Ovary (tissue), 9 donors: ENCODE data around the gene LRCH3. TPM values are rescaled to one million over a fixed set of nuclear protein-coding genes. Genes with fewer than 3 reads are reported as not detected.

Source experiments
- DNase-seq, 5 donors: peaks; one replicate each; pipeline ENCODE4 v3.0.0-alpha.2; 2019 to 2020
- H3K27ac ChIP-seq, 2 donors: fragments of 200-600 bp; one replicate each; pipeline versions ENCODE4 v1.5.1 to v1.8.0; 2019 to 2022
- H3K27me3 ChIP-seq: fragments of 200-600 bp; one replicate; pipeline ENCODE4 v1.8.0; 2022
- H3K36me3 ChIP-seq: fragments of 200-600 bp; sonication (generic); one replicate; pipeline ENCODE4 v1.5.1; 2019
- H3K4me1 ChIP-seq: one replicate; pipeline ENCODE4 v1.8.1; 2013; ENCODE audit warnings: mild to moderate bottlenecking, moderate library complexity; ENCODE audit not compliant: insufficient read depth
- H3K4me3 ChIP-seq: fragments of 200-600 bp; sonication (generic); one replicate; pipeline ENCODE4 v1.5.1; 2017
- H3K9me3 ChIP-seq, 2 donors: fragments of 200-600 bp in 1 of 2; sonication (generic) in 1 of 2; one replicate each; pipeline versions ENCODE4 v1.5.1 to v1.8.1; 2013 to 2019; ENCODE audit warnings: mild to moderate bottlenecking in 1 of 2, moderate library complexity in 1 of 2
- EP300 ChIP-seq: sonication (generic); formaldehyde crosslinking; IDR thresholded peaks from one replicate; pipeline ENCODE4 v1.6.1; 2017; ENCODE audit warnings: antibody characterized with exemption
- POLR2A ChIP-seq: fragments of 450-650 bp; IDR thresholded peaks from one replicate; pipeline ENCODE4 v1.6.1; 2017; ENCODE audit warnings: antibody characterized with exemption, mild to moderate bottlenecking, moderate library complexity
- WGBS, 3 donors: extraction: QIAGEN DNeasy Blood & Tissue Kit in 1 of 3; methylation state at CpG; one replicate each; pipeline versions ENCODE4 v1.1.5 to v1.1.7; 2013 to 2017; 5-methylcytosine and 5-hydroxymethylcytosine counted together
- intact Hi-C, 4 donors: fragments of 100-400 bp; cut with DNase I; formaldehyde crosslinking; loops; one replicate each; pipeline versions ENCODE4 v1.11.0 to v1.15.1; 2022 to 2023
- polyA plus RNA-seq, 2 donors: library from polyadenylated mRNA; stranded (reverse); fragments of 200-250 nt in 1 of 2; fragments of 350-450 nt in 1 of 2; fragmentation: Illumina TruSeq in 1 of 2; extraction: RNeasy Lipid Tissue Mini Kit (QIAGEN cat#74804) in 1 of 2; gene quantifications; one replicate each; pipeline ENCODE4 v1.2.3, GENCODE V29; 2013 to 2014
- total RNA-seq, 7 donors: library from RNA; depleted of rRNA in 2 of 7; stranded (reverse); fragments of >200 nt in 2 of 7; fragmentation: NEBNext Ultra II Directional in 3 of 7; extraction: Animal tissue kit (Norgen Biotek cat#: 25700) in 3 of 7; gene quantifications; one replicate each; pipeline versions ENCODE4 v1.1.0 to v1.2.4, GENCODE V29; 2016 to 2023
- TF ChIP-seq, protein P1 (sequence below), 3 donors: fragments of 450-650 bp in 2 of 3; fragments of 200-600 bp in 1 of 3; IDR thresholded peaks; one replicate each; pipeline versions ENCODE4 v1.5.1 to v1.8.0; 2016 to 2022; ENCODE audit warnings: antibody characterized with exemption in 3 of 3, mild to moderate bottlenecking in 1 of 3
- donor health status: DM: no; HTN: no; CAD: no; lungs with moderate emphysema.
- donor health status: DM: no; HTN: no; CAD: no.
- donor health status: Bipolar disorder and iron deficiency.
- donor health status: DM: yes; HTN: yes; CAD: no.
- donor health status: DM: no; HTN: no; CAD: no.
- donor health status: DM: yes; HTN: yes; CAD: no.

Gene LRCH3
- total and polyA plus RNA-seq, 9 donors = 20.9 to 192 (median 61.6) TPM

GRCh38 chr3:197802779-197803459, 11.9 kb downstream of the LRCH3 start:
- DNase-seq = no peak
- H3K27me3 ChIP-seq = no peaks in the 10 kb centered on the region
- no peak overlapping the region for H3K27ac ChIP-seq
- no peaks in the 10 kb centered on the region for H3K36me3 ChIP-seq
- H3K9me3 ChIP-seq = no peaks in the 10 kb centered on the region
- TF ChIP-seq POLR2A = no peak
- no peak for TF ChIP-seq EP300
- TF ChIP-seq, protein P1, sequence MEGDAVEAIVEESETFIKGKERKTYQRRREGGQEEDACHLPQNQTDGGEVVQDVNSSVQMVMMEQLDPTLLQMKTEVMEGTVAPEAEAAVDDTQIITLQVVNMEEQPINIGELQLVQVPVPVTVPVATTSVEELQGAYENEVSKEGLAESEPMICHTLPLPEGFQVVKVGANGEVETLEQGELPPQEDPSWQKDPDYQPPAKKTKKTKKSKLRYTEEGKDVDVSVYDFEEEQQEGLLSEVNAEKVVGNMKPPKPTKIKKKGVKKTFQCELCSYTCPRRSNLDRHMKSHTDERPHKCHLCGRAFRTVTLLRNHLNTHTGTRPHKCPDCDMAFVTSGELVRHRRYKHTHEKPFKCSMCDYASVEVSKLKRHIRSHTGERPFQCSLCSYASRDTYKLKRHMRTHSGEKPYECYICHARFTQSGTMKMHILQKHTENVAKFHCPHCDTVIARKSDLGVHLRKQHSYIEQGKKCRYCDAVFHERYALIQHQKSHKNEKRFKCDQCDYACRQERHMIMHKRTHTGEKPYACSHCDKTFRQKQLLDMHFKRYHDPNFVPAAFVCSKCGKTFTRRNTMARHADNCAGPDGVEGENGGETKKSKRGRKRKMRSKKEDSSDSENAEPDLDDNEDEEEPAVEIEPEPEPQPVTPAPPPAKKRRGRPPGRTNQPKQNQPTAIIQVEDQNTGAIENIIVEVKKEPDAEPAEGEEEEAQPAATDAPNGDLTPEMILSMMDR (IDR thresholded peaks at IDR 0.05) = no peak
- no peak overlapping the region for H3K4me3 ChIP-seq
- 93 to 97% (median 95%) methylated on average over 3 of the region's 3 CpGs for WGBS, 3 donors
- intact Hi-C loops = no loop called here
- peaks cover 8% of the 10 kb centered on the region for H3K4me1 ChIP-seq

GRCh38 chr3:197804511-197804910, 13.5 kb downstream of the LRCH3 start:
- Histone ChIP-seq H3K27me3 (no peaks in the 10 kb centered on the region), H3K9me3 (no peaks in the 10 kb centered on the region), H3K36me3 (no peaks in the 10 kb centered on the region), H3K4me3 (no peak overlapping the region), H3K4me1 (peaks cover 6% of the 10 kb centered on the region), H3K27ac (no peak overlapping the region)
- no peak for DNase-seq
- intact Hi-C loops = no loop called here
- WGBS, 3 donors = 75 to 78% (median 76%) methylated on average over 4 of the region's 4 CpGs
- TF ChIP-seq, protein P1 (IDR thresholded peaks at IDR 0.05) = no peak
- no peak for TF ChIP-seq POLR2A
- no peak for TF ChIP-seq EP300

- DNase-seq = no peak
- Histone ChIP-seq H3K27me3 (no peaks in the 10 kb centered on the region), H3K4me3 (no peak overlapping the region), H3K9me3 (no peaks in the 10 kb centered on the region), H3K27ac (no peak overlapping the region), H3K4me1 (peaks cover 3% of the 10 kb centered on the region), H3K36me3 (no peaks in the 10 kb centered on the region)
- TF ChIP-seq POLR2A (no peak), EP300 (no peak)
- TF ChIP-seq, protein P1 (IDR thresholded peaks at IDR 0.05) = no peak
- WGBS, 3 donors = 76 to 79% (median 77%) methylated on average over 4 of the region's 4 CpGs
- intact Hi-C loops = no loop called here
These were observed 17.0 kb downstream of the LRCH3 start for GRCh38 chr3:197807969-197808587.

DNA sequence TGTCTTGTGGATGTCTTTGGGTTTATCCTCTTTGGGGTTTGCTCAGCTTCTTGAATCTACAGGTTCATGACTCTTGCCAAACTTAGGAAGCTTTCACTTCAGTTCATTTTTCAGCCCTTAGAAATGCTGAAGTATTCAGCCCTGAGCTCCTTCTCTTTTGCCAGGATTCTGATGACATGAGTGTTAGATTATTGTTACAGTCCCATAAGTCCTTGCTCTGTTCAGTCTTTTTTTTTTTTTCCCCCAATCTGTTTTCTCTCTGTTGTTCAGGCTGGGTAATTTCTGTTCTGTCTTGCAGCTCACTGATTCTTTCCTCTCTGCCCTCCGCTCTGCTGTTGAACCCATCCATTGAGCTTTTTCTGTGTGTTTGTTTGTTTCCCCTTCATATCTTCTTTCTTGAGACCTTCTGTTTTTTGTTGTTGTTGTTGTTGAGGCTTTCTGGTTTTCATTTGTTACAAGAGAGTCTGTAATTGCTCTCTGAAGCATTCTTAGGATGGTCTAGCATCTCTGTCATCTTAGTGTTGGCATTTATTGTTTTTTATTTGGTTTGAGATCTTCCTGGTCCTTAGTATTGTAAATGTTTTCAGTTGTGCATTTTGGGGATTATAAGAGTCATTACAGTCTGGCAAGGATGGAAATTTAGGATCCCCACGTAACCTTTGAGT, 18.4 kb downstream of the LRCH3 start:
- intact Hi-C loops = no loop called here
- DNase-seq = no peak
- 39 to 40% (median 40%) methylated on average over 2 of the region's 2 CpGs for WGBS, 3 donors
- H3K27me3 ChIP-seq = no peaks in the 10 kb centered on the region
- no peaks in the 10 kb centered on the region for H3K36me3 ChIP-seq
- H3K4me3 ChIP-seq = no peak overlapping the region
- peaks cover 3% of the 10 kb centered on the region for H3K4me1 ChIP-seq
- H3K27ac ChIP-seq = no peak overlapping the region
- no peaks in the 10 kb centered on the region for H3K9me3 ChIP-seq
- no peak for TF ChIP-seq POLR2A
- TF ChIP-seq, protein P1 (IDR thresholded peaks at IDR 0.05) = no peak
- TF ChIP-seq EP300 = no peak
